ENCODE data around the gene ADAMTSL1.

ADAMTSL1 gene

DNA sequence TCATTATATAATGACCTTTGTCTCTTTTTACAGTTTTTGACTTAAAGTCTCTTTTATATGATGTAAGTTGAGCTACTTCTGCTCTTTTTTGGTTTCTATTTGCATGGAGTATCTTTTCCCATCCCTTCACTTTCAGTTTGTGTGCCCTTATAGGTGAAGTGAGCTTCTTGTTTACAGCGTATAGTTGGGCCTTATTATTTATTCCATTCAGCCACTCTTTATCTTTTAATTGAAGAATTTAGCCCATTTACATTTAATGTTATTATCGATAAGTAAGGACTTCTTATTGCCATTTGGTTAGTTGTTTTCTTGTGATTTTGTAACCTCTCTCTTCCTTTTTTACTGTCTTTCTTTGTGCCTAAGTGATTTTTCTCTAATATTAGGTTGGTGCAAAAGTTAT is 117.3 kb downstream of the ADAMTSL1 start:
- TF ChIP-seq ZFX (IDR thresholded peaks at IDR 0.05; ENCODE audit: borderline replicate concordance): no peak
- TF ChIP-seq, protein P1, sequence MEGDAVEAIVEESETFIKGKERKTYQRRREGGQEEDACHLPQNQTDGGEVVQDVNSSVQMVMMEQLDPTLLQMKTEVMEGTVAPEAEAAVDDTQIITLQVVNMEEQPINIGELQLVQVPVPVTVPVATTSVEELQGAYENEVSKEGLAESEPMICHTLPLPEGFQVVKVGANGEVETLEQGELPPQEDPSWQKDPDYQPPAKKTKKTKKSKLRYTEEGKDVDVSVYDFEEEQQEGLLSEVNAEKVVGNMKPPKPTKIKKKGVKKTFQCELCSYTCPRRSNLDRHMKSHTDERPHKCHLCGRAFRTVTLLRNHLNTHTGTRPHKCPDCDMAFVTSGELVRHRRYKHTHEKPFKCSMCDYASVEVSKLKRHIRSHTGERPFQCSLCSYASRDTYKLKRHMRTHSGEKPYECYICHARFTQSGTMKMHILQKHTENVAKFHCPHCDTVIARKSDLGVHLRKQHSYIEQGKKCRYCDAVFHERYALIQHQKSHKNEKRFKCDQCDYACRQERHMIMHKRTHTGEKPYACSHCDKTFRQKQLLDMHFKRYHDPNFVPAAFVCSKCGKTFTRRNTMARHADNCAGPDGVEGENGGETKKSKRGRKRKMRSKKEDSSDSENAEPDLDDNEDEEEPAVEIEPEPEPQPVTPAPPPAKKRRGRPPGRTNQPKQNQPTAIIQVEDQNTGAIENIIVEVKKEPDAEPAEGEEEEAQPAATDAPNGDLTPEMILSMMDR (IDR thresholded peaks at IDR 0.05): no peak
- H3K27ac ChIP-seq: no peak overlapping the region

DNA sequence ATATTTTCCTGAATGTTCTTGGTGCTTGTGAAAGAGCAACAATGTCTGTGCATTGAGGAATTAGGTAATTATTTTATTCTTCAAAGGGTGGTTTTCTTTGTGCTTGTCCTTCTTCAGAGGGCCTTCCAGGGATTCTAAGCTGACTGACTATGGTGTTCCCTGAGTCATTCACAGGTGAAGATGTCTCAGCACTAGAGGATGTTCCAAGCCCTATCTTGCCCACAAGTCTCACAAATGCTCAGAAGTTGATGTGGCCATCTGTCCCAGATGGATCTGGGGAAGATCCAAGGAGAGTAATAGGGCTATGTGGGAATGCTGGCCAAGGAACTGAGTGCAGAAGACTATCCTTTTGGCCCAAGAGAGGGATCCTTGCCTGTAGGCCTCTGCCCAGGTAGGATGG is 120.9 kb downstream of the ADAMTSL1 start:
- no peak for TF ChIP-seq ZFX (IDR thresholded peaks at IDR 0.05; ENCODE audit: borderline replicate concordance)
- TF ChIP-seq, protein P1 (IDR thresholded peaks at IDR 0.05): no peak

DNA sequence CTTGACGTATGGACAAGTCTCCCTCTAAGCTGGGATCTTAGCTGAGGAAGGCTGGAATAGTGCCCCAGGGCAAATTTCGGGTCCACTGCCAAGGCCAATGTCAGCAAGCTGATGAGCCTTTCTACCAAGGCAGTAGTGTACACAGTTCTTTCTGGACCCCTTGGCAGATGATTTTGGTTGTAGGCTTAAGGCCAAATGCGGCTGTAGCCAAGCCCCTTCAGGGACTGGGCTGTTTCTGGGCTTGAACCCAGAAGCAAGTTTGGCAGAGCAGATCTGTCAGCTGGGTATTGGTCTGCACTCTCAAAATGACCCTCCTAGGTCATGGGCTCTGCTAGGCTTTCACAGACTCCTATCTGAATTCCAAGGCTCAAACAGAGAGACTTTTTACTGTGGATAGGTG is 121.6 kb downstream of the ADAMTSL1 start:
- TF ChIP-seq, protein P1 (IDR thresholded peaks at IDR 0.05): no peak
- no peak for TF ChIP-seq ZFX (IDR thresholded peaks at IDR 0.05; ENCODE audit: borderline replicate concordance)
- no peak overlapping the region for H3K27ac ChIP-seq

More for the DNA sequence above, 120.9 kb downstream of the ADAMTSL1 start:
- no peak overlapping the region for H3K27ac ChIP-seq

DNA sequence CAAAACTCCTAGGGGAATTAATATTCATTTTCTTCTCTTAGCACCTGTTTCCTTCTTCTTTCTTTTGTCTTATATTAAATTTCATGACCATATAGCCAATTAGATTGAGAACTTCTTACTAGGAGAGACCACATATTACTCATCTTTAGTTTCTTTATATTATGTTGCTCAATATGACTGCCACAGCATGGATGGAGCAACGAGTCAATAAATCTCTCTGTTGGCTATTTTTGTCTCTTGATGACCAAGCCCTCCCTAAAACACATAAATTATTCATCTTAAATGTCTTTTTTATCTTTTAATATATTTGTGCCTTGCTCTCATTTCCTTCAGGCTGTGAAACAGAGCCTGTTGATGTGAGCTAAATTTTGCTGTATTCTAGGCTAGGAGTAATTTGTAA is 123.0 kb downstream of the ADAMTSL1 start:
- no peak overlapping the region for H3K27ac ChIP-seq
- TF ChIP-seq ZFX (IDR thresholded peaks at IDR 0.05; ENCODE audit: borderline replicate concordance): no peak
- TF ChIP-seq, protein P1 (IDR thresholded peaks at IDR 0.05): no peak

DNA sequence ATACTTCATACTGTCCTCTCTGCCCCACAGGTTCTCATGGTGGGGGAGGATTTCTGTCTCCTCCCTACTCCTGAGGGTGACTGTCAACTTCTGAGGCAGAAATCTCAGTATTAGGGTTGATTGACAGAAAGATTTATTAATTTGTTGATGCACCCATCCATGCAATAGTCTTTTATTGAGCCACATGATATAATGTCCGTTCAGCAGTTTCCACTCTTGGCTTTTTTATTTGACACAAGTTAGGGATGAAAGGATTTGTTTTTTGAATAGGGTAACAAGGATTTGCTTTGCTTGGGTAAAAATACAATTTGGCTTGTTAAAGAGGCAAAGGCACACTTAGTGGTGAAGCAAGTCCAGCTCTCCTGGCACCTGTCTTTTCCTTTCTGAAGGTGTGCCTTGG is 125.0 kb downstream of the ADAMTSL1 start:
- TF ChIP-seq ZFX (IDR thresholded peaks at IDR 0.05; ENCODE audit: borderline replicate concordance): no peak
- TF ChIP-seq, protein P1 (IDR thresholded peaks at IDR 0.05): no peak
- no peak overlapping the region for H3K27ac ChIP-seq

DNA sequence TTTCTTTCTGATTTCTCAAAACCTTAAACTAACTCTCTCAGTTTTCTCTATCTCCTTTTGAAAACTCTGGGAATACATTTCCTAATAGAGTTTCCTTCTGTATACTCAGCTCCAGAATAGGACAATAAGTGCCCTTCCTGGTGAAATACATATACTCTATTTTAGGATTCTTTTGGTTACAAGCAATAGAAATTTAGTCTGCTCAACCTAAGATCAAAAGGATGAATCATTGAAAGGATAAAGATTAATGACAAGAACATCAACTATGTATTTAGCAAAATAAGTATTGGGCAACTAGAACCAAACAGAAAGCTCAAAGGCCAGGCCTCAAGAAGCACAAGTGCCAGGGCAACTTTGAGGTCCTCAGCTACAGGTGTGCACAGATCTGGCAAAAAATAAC is 127.1 kb downstream of the ADAMTSL1 start:
- TF ChIP-seq, protein P1 (IDR thresholded peaks at IDR 0.05): no peak
- TF ChIP-seq ZFX (IDR thresholded peaks at IDR 0.05; ENCODE audit: borderline replicate concordance): no peak

DNA sequence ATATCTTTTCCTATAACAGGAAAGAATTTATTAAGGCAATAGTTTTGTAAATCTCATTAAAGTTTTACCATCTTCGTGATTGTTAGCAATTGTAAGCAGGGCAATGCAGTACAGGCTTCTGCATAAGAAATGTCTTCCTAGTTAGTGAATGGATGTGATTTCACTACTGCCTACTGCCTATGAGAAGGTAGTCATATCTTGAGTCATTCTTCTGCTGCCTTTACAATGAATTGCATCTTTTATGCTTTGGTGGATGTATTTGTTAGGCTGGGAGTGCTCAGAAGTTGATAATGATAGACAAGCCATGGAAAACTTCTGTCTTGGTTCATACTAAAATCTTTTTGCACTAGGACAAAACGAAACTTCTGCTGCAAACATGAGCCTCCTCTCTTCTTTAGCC is 128.0 kb downstream of the ADAMTSL1 start:
- no peak for TF ChIP-seq ZFX (IDR thresholded peaks at IDR 0.05; ENCODE audit: borderline replicate concordance)
- TF ChIP-seq, protein P1 (IDR thresholded peaks at IDR 0.05): no peak
- no peak overlapping the region for H3K27ac ChIP-seq

More for the DNA sequence above, 127.1 kb downstream of the ADAMTSL1 start:
- no peak overlapping the region for H3K27ac ChIP-seq

Measured in 22Rv1 (cell line).